ENCODE data around the gene EPHB1.
"Not testable (repeated sequence)": the region's sequence is repeated elsewhere in the genome, so short reads cannot be mapped to it uniquely, and the experiment has no call there.

Gene EPHB1

GRCh38 chr3:135081451-135081850 lies 286.4 kb downstream of the EPHB1 start:
- DNase-seq, result no peak

GRCh38 chr3:135081856-135082434 lies 286.9 kb downstream of the EPHB1 start:
- no peak for DNase-seq

GRCh38 chr3:135082706-135083105 lies 287.6 kb downstream of the EPHB1 start:
- peak in 6 of 56 donors; percentile 8 to 40 (median 16) for DNase-seq

GRCh38 chr3:135083179-135083578 lies 288.1 kb downstream of the EPHB1 start:
- peak in 1 of 56 donors; percentile 46 for DNase-seq

- peak in 21 of 56 donors; percentile 6 to 52 (median 24) for DNase-seq
Measured at GRCh38 chr3:135083756-135084155, 288.7 kb downstream of the EPHB1 start.

GRCh38 chr3:135084405-135084804 lies 289.3 kb downstream of the EPHB1 start:
- no peak for DNase-seq

- DNase-seq, result no peak
Measured at GRCh38 chr3:135084976-135085375, 289.9 kb downstream of the EPHB1 start.

- no peak for DNase-seq
Measured at GRCh38 chr3:135085652-135086436, 290.8 kb downstream of the EPHB1 start.

GRCh38 chr3:135087782-135088181 lies 292.7 kb downstream of the EPHB1 start:
- no peak for DNase-seq

GRCh38 chr3:135089451-135089850 lies 294.4 kb downstream of the EPHB1 start:
- no peak for DNase-seq

- no peak for DNase-seq
Measured at GRCh38 chr3:135090020-135090717, 295.1 kb downstream of the EPHB1 start.

- DNase-seq, result no peak
Measured at GRCh38 chr3:135091946-135092345, 296.9 kb downstream of the EPHB1 start.

GRCh38 chr3:135093121-135093520 lies 298.1 kb downstream of the EPHB1 start:
- DNase-seq, result no peak

- no peak for DNase-seq
Measured at GRCh38 chr3:135097276-135097946, 302.4 kb downstream of the EPHB1 start.

GRCh38 chr3:135099734-135100355 lies 304.8 kb downstream of the EPHB1 start:
- no peak for DNase-seq

- DNase-seq, result no peak
Measured at GRCh38 chr3:135100366-135100765, 305.3 kb downstream of the EPHB1 start.

- DNase-seq, result no peak
Measured at GRCh38 chr3:135103917-135104316, 308.9 kb downstream of the EPHB1 start.

GRCh38 chr3:135106445-135106844 lies 311.4 kb downstream of the EPHB1 start:
- no peak for DNase-seq

- no peak for DNase-seq
Measured at GRCh38 chr3:135107043-135107442, 312.0 kb downstream of the EPHB1 start.

GRCh38 chr3:135109681-135110080 lies 314.6 kb downstream of the EPHB1 start:
- no peak for DNase-seq

GRCh38 chr3:135114551-135114950 lies 319.5 kb downstream of the EPHB1 start:
- not testable (repeated sequence) for DNase-seq
